ENCODE measurements around the gene EXD3. TPM values are rescaled to one million over a fixed set of nuclear protein-coding genes. Genes with fewer than 3 reads are reported as not detected.
A peak's percentile ranks its signal among the peaks of the same experiment; 100 is the strongest.
"Not testable (repeated sequence)": the region's sequence is repeated elsewhere in the genome, so short reads cannot be mapped to it uniquely, and the experiment has no call there.

The EXD3 gene
- total RNA-seq, 1 donor from 2014 or later: 19.9 TPM

- H3K4me1 Mint-ChIP-seq (ENCODE audit: unreplicated experiment): no peaks in the 10 kb centered on the region
- H3K36me3 Mint-ChIP-seq (ENCODE audit: low read depth, unreplicated experiment): no peaks in the 10 kb centered on the region
- no peak overlapping the region for H3K4me3 Mint-ChIP-seq (ENCODE audit: unreplicated experiment)
- peaks cover 5% of the 10 kb centered on the region for H3K27me3 Mint-ChIP-seq (ENCODE audit: unreplicated experiment)
- no peak for DNase-seq (ENCODE audit: low spot score)
- H3K9me3 Mint-ChIP-seq (ENCODE audit: unreplicated experiment): no peaks in the 10 kb centered on the region
- H3K27ac Mint-ChIP-seq (ENCODE audit: unreplicated experiment): no peak overlapping the region
- no peak for TF ChIP-seq CTCF (IDR thresholded peaks at IDR 0.05; ENCODE audit: unreplicated experiment)
Observed at GRCh38 chr9:137452006-137452760, 29.2 kb upstream of the EXD3 start.

- not testable (repeated sequence) for H3K27me3 Mint-ChIP-seq (ENCODE audit: unreplicated experiment); H3K9me3 Mint-ChIP-seq (ENCODE audit: unreplicated experiment); DNase-seq (ENCODE audit: low spot score); H3K36me3 Mint-ChIP-seq (ENCODE audit: low read depth, unreplicated experiment); H3K4me1 Mint-ChIP-seq (ENCODE audit: unreplicated experiment); H3K27ac Mint-ChIP-seq (ENCODE audit: unreplicated experiment); H3K4me3 Mint-ChIP-seq (ENCODE audit: unreplicated experiment)
Observed at GRCh38 chr9:137451264-137452005, 28.5 kb upstream of the EXD3 start.

- not testable (repeated sequence) for H3K9me3 Mint-ChIP-seq (ENCODE audit: unreplicated experiment); H3K36me3 Mint-ChIP-seq (ENCODE audit: low read depth, unreplicated experiment); H3K4me1 Mint-ChIP-seq (ENCODE audit: unreplicated experiment); H3K27me3 Mint-ChIP-seq (ENCODE audit: unreplicated experiment); DNase-seq (ENCODE audit: low spot score); H3K27ac Mint-ChIP-seq (ENCODE audit: unreplicated experiment); H3K4me3 Mint-ChIP-seq (ENCODE audit: unreplicated experiment)
Observed at GRCh38 chr9:137450539-137451222, 27.7 kb upstream of the EXD3 start.

- H3K4me3 Mint-ChIP-seq (ENCODE audit: unreplicated experiment): no peak overlapping the region
Observed at GRCh38 chr9:137449931-137450538, 27.1 kb upstream of the EXD3 start.

GRCh38 chr9:137449081-137449844 lies 26.3 kb upstream of the EXD3 start:
- Mint-ChIP-seq H3K4me1 (ENCODE audit: unreplicated experiment) (no peaks in the 10 kb centered on the region), H3K36me3 (ENCODE audit: low read depth, unreplicated experiment) (no peaks in the 10 kb centered on the region), H3K27ac (ENCODE audit: unreplicated experiment) (no peak overlapping the region), H3K4me3 (ENCODE audit: unreplicated experiment) (no peak overlapping the region), H3K27me3 (ENCODE audit: unreplicated experiment) (peaks cover 11% of the 10 kb centered on the region), H3K9me3 (ENCODE audit: unreplicated experiment) (no peaks in the 10 kb centered on the region)
- no peak for TF ChIP-seq CTCF (IDR thresholded peaks at IDR 0.05; ENCODE audit: unreplicated experiment)
- DNase-seq (ENCODE audit: low spot score): no peak

More at GRCh38 chr9:137449931-137450538, 27.1 kb upstream of the EXD3 start:
- no peak for TF ChIP-seq CTCF (IDR thresholded peaks at IDR 0.05; ENCODE audit: unreplicated experiment)
- H3K27me3 Mint-ChIP-seq (ENCODE audit: unreplicated experiment): peaks cover 7% of the 10 kb centered on the region
- no peaks in the 10 kb centered on the region for H3K4me1 Mint-ChIP-seq (ENCODE audit: unreplicated experiment)
- DNase-seq (ENCODE audit: low spot score): peak; percentile 6
- no peaks in the 10 kb centered on the region for H3K36me3 Mint-ChIP-seq (ENCODE audit: low read depth, unreplicated experiment)
- H3K9me3 Mint-ChIP-seq (ENCODE audit: unreplicated experiment): no peaks in the 10 kb centered on the region
- H3K27ac Mint-ChIP-seq (ENCODE audit: unreplicated experiment): no peak overlapping the region

Measured in endothelial cell (in vitro differentiated cells).